ENCODE results near the gene CHCHD4. TPM values are rescaled to one million over a fixed set of nuclear protein-coding genes. Genes with fewer than 3 reads are reported as not detected.
A peak's percentile ranks its signal among the peaks of the same experiment; 100 is the strongest.

Gene CHCHD4
- total and polyA plus RNA-seq, 2 of the 13 experiments (the other 11 are each of a cell fraction or from before 2014, with no cell fraction given): 15.8 to 24.1 TPM

DNA sequence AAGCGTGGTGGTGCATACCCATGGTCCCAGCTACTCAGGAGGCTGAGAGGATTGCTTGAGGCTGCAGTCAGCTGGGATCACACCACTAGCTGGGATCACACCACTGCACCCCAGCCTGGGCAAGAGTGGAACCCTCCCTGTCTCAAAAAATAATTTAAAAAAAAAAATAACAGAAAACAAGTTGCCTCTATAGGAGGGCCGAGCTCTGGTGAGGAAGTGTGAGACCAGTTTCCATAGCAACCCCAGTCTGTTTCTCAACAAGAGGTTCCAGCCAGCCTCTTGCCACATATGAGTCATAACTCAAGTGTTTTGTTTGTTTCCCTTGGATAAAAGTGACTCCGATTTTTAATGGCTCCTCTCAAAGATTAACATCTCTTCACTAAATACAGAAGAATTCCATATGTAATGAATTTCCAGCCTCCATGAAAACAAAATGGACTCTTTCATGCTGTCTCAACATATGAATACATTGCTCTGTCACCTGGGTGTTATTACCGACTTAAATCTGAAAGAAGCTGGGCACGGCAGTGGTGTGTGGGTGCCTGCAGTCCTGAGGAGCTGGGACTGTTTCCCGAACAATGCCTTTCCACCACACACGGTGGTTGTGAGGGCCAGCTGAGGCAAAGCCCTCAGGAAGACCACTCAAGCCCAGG is 19.9 kb upstream of the CHCHD4 start (continued):
- TF ChIP-seq, protein P1, sequence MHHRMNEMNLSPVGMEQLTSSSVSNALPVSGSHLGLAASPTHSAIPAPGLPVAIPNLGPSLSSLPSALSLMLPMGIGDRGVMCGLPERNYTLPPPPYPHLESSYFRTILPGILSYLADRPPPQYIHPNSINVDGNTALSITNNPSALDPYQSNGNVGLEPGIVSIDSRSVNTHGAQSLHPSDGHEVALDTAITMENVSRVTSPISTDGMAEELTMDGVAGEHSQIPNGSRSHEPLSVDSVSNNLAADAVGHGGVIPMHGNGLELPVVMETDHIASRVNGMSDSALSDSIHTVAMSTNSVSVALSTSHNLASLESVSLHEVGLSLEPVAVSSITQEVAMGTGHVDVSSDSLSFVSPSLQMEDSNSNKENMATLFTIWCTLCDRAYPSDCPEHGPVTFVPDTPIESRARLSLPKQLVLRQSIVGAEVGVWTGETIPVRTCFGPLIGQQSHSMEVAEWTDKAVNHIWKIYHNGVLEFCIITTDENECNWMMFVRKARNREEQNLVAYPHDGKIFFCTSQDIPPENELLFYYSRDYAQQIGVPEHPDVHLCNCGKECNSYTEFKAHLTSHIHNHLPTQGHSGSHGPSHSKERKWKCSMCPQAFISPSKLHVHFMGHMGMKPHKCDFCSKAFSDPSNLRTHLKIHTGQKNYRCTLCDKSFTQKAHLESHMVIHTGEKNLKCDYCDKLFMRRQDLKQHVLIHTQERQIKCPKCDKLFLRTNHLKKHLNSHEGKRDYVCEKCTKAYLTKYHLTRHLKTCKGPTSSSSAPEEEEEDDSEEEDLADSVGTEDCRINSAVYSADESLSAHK (CRISPR knock-in tag; IDR thresholded peaks at IDR 0.05; ENCODE audit: borderline replicate concordance): no peak
- TF ChIP-seq REPIN1 (CRISPR knock-in tag; IDR thresholded peaks at IDR 0.05; ENCODE audit: borderline replicate concordance, low read depth) (no peak), FLYWCH1 (CRISPR knock-in tag; IDR thresholded peaks at IDR 0.05) (no peak), NFRKB (IDR thresholded peaks at IDR 0.05) (no peak), ZFP90 (CRISPR knock-in tag; IDR thresholded peaks at IDR 0.05; ENCODE audit: borderline replicate concordance) (no peak), EZH2 (conservative IDR thresholded peaks at IDR 0.05; ENCODE audit: low read depth, low read length) (no peak), ZNF883 (CRISPR knock-in tag; IDR thresholded peaks at IDR 0.05; ENCODE audit: not compliant biosample characterization) (no peak), ASH2L (IDR thresholded peaks at IDR 0.05; ENCODE audit: insufficient read length, low read depth, low read length) (peak; percentile 58), ZNF431 (CRISPR knock-in tag; IDR thresholded peaks at IDR 0.05; ENCODE audit: borderline replicate concordance, low read depth) (no peak), FOXP1 (IDR thresholded peaks at IDR 0.05) (no peak), FOXP1 (CRISPR knock-in tag; IDR thresholded peaks at IDR 0.05) (no peak), ZNF792 (CRISPR knock-in tag; IDR thresholded peaks at IDR 0.05) (no peak), ZSCAN12 (CRISPR knock-in tag; IDR thresholded peaks at IDR 0.05) (no peak), EHMT2 (IDR thresholded peaks at IDR 0.05; ENCODE audit: borderline replicate concordance, low read depth, low read length) (no peak), SUZ12 (IDR thresholded peaks at IDR 0.05; ENCODE audit: low read depth, low read length) (no peak)
- TF ChIP-seq, protein P2, sequence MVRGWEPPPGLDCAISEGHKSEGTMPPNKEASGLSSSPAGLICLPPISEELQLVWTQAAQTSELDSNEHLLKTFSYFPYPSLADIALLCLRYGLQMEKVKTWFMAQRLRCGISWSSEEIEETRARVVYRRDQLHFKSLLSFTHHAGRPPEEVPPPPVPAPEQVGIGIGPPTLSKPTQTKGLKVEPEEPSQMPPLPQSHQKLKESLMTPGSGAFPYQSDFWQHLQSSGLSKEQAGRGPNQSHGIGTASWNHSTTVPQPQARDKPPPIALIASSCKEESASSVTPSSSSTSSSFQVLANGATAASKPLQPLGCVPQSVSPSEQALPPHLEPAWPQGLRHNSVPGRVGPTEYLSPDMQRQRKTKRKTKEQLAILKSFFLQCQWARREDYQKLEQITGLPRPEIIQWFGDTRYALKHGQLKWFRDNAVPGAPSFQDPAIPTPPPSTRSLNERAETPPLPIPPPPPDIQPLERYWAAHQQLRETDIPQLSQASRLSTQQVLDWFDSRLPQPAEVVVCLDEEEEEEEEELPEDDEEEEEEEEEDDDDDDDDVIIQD (CRISPR knock-in tag; IDR thresholded peaks at IDR 0.05; ENCODE audit: low read depth): peak; percentile 45; the same call in 1 of the 2 replicates
- TF ChIP-seq, protein P3, sequence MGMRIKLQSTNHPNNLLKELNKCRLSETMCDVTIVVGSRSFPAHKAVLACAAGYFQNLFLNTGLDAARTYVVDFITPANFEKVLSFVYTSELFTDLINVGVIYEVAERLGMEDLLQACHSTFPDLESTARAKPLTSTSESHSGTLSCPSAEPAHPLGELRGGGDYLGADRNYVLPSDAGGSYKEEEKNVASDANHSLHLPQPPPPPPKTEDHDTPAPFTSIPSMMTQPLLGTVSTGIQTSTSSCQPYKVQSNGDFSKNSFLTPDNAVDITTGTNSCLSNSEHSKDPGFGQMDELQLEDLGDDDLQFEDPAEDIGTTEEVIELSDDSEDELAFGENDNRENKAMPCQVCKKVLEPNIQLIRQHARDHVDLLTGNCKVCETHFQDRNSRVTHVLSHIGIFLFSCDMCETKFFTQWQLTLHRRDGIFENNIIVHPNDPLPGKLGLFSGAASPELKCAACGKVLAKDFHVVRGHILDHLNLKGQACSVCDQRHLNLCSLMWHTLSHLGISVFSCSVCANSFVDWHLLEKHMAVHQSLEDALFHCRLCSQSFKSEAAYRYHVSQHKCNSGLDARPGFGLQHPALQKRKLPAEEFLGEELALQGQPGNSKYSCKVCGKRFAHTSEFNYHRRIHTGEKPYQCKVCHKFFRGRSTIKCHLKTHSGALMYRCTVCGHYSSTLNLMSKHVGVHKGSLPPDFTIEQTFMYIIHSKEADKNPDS (CRISPR knock-in tag; IDR thresholded peaks at IDR 0.05): no peak
- TF ChIP-seq, protein P4, sequence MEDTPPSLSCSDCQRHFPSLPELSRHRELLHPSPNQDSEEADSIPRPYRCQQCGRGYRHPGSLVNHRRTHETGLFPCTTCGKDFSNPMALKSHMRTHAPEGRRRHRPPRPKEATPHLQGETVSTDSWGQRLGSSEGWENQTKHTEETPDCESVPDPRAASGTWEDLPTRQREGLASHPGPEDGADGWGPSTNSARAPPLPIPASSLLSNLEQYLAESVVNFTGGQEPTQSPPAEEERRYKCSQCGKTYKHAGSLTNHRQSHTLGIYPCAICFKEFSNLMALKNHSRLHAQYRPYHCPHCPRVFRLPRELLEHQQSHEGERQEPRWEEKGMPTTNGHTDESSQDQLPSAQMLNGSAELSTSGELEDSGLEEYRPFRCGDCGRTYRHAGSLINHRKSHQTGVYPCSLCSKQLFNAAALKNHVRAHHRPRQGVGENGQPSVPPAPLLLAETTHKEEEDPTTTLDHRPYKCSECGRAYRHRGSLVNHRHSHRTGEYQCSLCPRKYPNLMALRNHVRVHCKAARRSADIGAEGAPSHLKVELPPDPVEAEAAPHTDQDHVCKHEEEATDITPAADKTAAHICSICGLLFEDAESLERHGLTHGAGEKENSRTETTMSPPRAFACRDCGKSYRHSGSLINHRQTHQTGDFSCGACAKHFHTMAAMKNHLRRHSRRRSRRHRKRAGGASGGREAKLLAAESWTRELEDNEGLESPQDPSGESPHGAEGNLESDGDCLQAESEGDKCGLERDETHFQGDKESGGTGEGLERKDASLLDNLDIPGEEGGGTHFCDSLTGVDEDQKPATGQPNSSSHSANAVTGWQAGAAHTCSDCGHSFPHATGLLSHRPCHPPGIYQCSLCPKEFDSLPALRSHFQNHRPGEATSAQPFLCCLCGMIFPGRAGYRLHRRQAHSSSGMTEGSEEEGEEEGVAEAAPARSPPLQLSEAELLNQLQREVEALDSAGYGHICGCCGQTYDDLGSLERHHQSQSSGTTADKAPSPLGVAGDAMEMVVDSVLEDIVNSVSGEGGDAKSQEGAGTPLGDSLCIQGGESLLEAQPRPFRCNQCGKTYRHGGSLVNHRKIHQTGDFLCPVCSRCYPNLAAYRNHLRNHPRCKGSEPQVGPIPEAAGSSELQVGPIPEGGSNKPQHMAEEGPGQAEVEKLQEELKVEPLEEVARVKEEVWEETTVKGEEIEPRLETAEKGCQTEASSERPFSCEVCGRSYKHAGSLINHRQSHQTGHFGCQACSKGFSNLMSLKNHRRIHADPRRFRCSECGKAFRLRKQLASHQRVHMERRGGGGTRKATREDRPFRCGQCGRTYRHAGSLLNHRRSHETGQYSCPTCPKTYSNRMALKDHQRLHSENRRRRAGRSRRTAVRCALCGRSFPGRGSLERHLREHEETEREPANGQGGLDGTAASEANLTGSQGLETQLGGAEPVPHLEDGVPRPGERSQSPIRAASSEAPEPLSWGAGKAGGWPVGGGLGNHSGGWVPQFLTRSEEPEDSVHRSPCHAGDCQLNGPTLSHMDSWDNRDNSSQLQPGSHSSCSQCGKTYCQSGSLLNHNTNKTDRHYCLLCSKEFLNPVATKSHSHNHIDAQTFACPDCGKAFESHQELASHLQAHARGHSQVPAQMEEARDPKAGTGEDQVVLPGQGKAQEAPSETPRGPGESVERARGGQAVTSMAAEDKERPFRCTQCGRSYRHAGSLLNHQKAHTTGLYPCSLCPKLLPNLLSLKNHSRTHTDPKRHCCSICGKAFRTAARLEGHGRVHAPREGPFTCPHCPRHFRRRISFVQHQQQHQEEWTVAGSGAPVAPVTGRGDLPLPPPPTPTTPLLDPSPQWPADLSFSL (CRISPR knock-in tag; IDR thresholded peaks at IDR 0.05): no peak
